WTC11 (cell line): ENCODE results near the gene MTHFD1L.

ENCODE experiments used
- CTCF ChIP-seq: fragments of 200-600 bp; IDR thresholded peaks from 2 replicates; pipeline ENCODE4 v1.8.0; 2022; ENCODE audit warnings: antibody characterized with exemption
- ELF4 ChIP-seq: sonication (generic); formaldehyde crosslinking; IDR thresholded peaks from 2 replicates; pipeline ENCODE4 v1.8.1; 2022; ENCODE audit warnings: low read depth, mild to moderate bottlenecking, moderate library complexity, missing genetic modification reagents
- IRF2 ChIP-seq: sonication (generic); formaldehyde crosslinking; IDR thresholded peaks from 2 replicates; pipeline ENCODE4 v1.8.0; 2022; ENCODE audit warnings: low read depth, missing genetic modification reagents, borderline replicate concordance
- NFE2L1 ChIP-seq: sonication (generic); formaldehyde crosslinking; IDR thresholded peaks from 2 replicates; pipeline ENCODE4 v1.8.1; 2023; ENCODE audit warnings: missing genetic modification reagents
- SMAD4 ChIP-seq: sonication (generic); formaldehyde crosslinking; IDR thresholded peaks from 2 replicates; pipeline ENCODE4 v1.8.0; 2022; ENCODE audit warnings: mild to moderate bottlenecking, missing genetic modification reagents
- ZNF219 ChIP-seq: sonication (generic); formaldehyde crosslinking; IDR thresholded peaks from 2 replicates; pipeline ENCODE4 v1.8.0; 2023; ENCODE audit warnings: missing genetic modification reagents, mild to moderate bottlenecking, borderline replicate concordance

- TF ChIP-seq CTCF = no peak
- no peak for TF ChIP-seq ZNF219 (CRISPR knock-in tag)
- no peak for TF ChIP-seq SMAD4 (CRISPR knock-in tag)
- TF ChIP-seq NFE2L1 (CRISPR knock-in tag) = no peak
- no peak for TF ChIP-seq ELF4 (CRISPR knock-in tag)
- no peak for TF ChIP-seq IRF2 (CRISPR knock-in tag)
Observed at GRCh38 chr6:150908901-150909300, 43.4 kb downstream of the MTHFD1L start.
